ENCODE measurements around the gene VTN.
"Not testable (repeated sequence)": the region's sequence is repeated elsewhere in the genome, so short reads cannot be mapped to it uniquely, and the experiment has no call there.

VTN gene

GRCh38 chr17:28344435-28344901 lies 25.6 kb downstream of the VTN start:
- Histone ChIP-seq H3K9ac (ENCODE audit: low read depth in 1 of 2, low read length in 2 of 2) (no peak overlapping the region), H3K9me3 (ENCODE audit: control insufficient read depth in 2 of 2, low read length in 2 of 2) (no peaks in the 10 kb centered on the region), H3K4me3 (ENCODE audit: low read length in 2 of 2) (no peak overlapping the region), H3K27me3 (ENCODE audit: control insufficient read depth in 2 of 2, insufficient read depth in 2 of 2, low read length in 2 of 2) (no peaks in the 10 kb centered on the region), H3K36me3 (ENCODE audit: control insufficient read depth in 2 of 2, insufficient read depth in 2 of 2, low read length in 2 of 2) (peaks cover 73 to 92% of the 10 kb centered on the region in 2 donors), H3K4me1 (ENCODE audit: control insufficient read depth in 2 of 2, insufficient read depth in 2 of 2, low read length in 2 of 2) (no peaks in the 10 kb centered on the region), H3K27ac (ENCODE audit: low read depth in 2 of 2, low read length in 2 of 2) (no peak overlapping the region)

GRCh38 chr17:28344011-28344410 lies 26.1 kb downstream of the VTN start:
- H3K36me3 ChIP-seq (ENCODE audit: control insufficient read depth in 2 of 2, insufficient read depth in 2 of 2, low read length in 2 of 2) = peaks cover 71 to 89% of the 10 kb centered on the region in 2 donors
- no peak overlapping the region for H3K4me3 ChIP-seq (ENCODE audit: low read length in 2 of 2)

GRCh38 chr17:28343491-28343932 lies 26.6 kb downstream of the VTN start:
- Histone ChIP-seq H3K9me3 (ENCODE audit: control insufficient read depth in 2 of 2, low read length in 2 of 2) (no peaks in the 10 kb centered on the region), H3K9ac (ENCODE audit: low read depth in 1 of 2, low read length in 2 of 2) (no peak overlapping the region), H3K36me3 (ENCODE audit: control insufficient read depth in 2 of 2, insufficient read depth in 2 of 2, low read length in 2 of 2) (peaks cover 69 to 84% of the 10 kb centered on the region in 2 donors), H3K27ac (ENCODE audit: low read depth in 2 of 2, low read length in 2 of 2) (no peak overlapping the region), H3K4me1 (ENCODE audit: control insufficient read depth in 2 of 2, insufficient read depth in 2 of 2, low read length in 2 of 2) (no peaks in the 10 kb centered on the region), H3K27me3 (ENCODE audit: control insufficient read depth in 2 of 2, insufficient read depth in 2 of 2, low read length in 2 of 2) (no peaks in the 10 kb centered on the region), H3K4me3 (ENCODE audit: low read length in 2 of 2) (no peak overlapping the region)

More at GRCh38 chr17:28344011-28344410, 26.1 kb downstream of the VTN start:
- Histone ChIP-seq H3K9ac (ENCODE audit: low read depth in 1 of 2, low read length in 2 of 2) (no peak overlapping the region), H3K4me1 (ENCODE audit: control insufficient read depth in 2 of 2, insufficient read depth in 2 of 2, low read length in 2 of 2) (no peaks in the 10 kb centered on the region), H3K27me3 (ENCODE audit: control insufficient read depth in 2 of 2, insufficient read depth in 2 of 2, low read length in 2 of 2) (no peaks in the 10 kb centered on the region), H3K27ac (ENCODE audit: low read depth in 2 of 2, low read length in 2 of 2) (no peak overlapping the region), H3K9me3 (ENCODE audit: control insufficient read depth in 2 of 2, low read length in 2 of 2) (no peaks in the 10 kb centered on the region)

- Histone ChIP-seq H3K36me3 (ENCODE audit: control insufficient read depth in 2 of 2, insufficient read depth in 2 of 2, low read length in 2 of 2) (peaks cover 61 to 72% of the 10 kb centered on the region in 2 donors), H3K27ac (ENCODE audit: low read depth in 2 of 2, low read length in 2 of 2) (no peak overlapping the region), H3K9me3 (ENCODE audit: control insufficient read depth in 2 of 2, low read length in 2 of 2) (no peaks in the 10 kb centered on the region), H3K9ac (ENCODE audit: low read depth in 1 of 2, low read length in 2 of 2) (no peak overlapping the region), H3K27me3 (ENCODE audit: control insufficient read depth in 2 of 2, insufficient read depth in 2 of 2, low read length in 2 of 2) (no peaks in the 10 kb centered on the region), H3K4me1 (ENCODE audit: control insufficient read depth in 2 of 2, insufficient read depth in 2 of 2, low read length in 2 of 2) (no peaks in the 10 kb centered on the region), H3K4me3 (ENCODE audit: low read length in 2 of 2) (no peak overlapping the region)
Observed at GRCh38 chr17:28342313-28342712, 27.8 kb downstream of the VTN start.

- Histone ChIP-seq H3K9ac (ENCODE audit: low read depth in 1 of 2, low read length in 2 of 2) (no peak overlapping the region), H3K4me1 (ENCODE audit: control insufficient read depth in 2 of 2, insufficient read depth in 2 of 2, low read length in 2 of 2) (peaks cover 5 to 7% of the 10 kb centered on the region in 2 donors), H3K27ac (ENCODE audit: low read depth in 2 of 2, low read length in 2 of 2) (no peak overlapping the region), H3K4me3 (ENCODE audit: low read length in 2 of 2) (no peak overlapping the region), H3K36me3 (ENCODE audit: control insufficient read depth in 2 of 2, insufficient read depth in 2 of 2, low read length in 2 of 2) (peaks cover 54 to 65% of the 10 kb centered on the region in 2 donors), H3K27me3 (ENCODE audit: control insufficient read depth in 2 of 2, insufficient read depth in 2 of 2, low read length in 2 of 2) (no peaks in the 10 kb centered on the region), H3K9me3 (ENCODE audit: control insufficient read depth in 2 of 2, low read length in 2 of 2) (no peaks in the 10 kb centered on the region)
Observed at GRCh38 chr17:28341516-28341915, 28.6 kb downstream of the VTN start.

- Histone ChIP-seq H3K4me1 (ENCODE audit: control insufficient read depth in 2 of 2, insufficient read depth in 2 of 2, low read length in 2 of 2) (peaks cover 10 to 12% of the 10 kb centered on the region in 2 donors), H3K27ac (ENCODE audit: low read depth in 2 of 2, low read length in 2 of 2) (no peak overlapping the region), H3K36me3 (ENCODE audit: control insufficient read depth in 2 of 2, insufficient read depth in 2 of 2, low read length in 2 of 2) (peaks cover 44 to 54% of the 10 kb centered on the region in 2 donors)
Observed at GRCh38 chr17:28340374-28340773, 29.7 kb downstream of the VTN start.

GRCh38 chr17:28339431-28339830 lies 30.7 kb downstream of the VTN start:
- H3K4me1 ChIP-seq (ENCODE audit: control insufficient read depth in 2 of 2, insufficient read depth in 2 of 2, low read length in 2 of 2) = peaks cover 14 to 17% of the 10 kb centered on the region in 2 donors
- no peak overlapping the region for H3K27ac ChIP-seq (ENCODE audit: low read depth in 2 of 2, low read length in 2 of 2)
- no peaks in the 10 kb centered on the region for H3K27me3 ChIP-seq (ENCODE audit: control insufficient read depth in 2 of 2, insufficient read depth in 2 of 2, low read length in 2 of 2)
- H3K4me3 ChIP-seq (ENCODE audit: low read length in 2 of 2) = no peak overlapping the region
- H3K36me3 ChIP-seq (ENCODE audit: control insufficient read depth in 2 of 2, insufficient read depth in 2 of 2, low read length in 2 of 2) = peaks cover 38 to 46% of the 10 kb centered on the region in 2 donors
- H3K9ac ChIP-seq (ENCODE audit: low read depth in 1 of 2, low read length in 2 of 2) = no peak overlapping the region
- H3K9me3 ChIP-seq (ENCODE audit: control insufficient read depth in 2 of 2, low read length in 2 of 2) = no peaks in the 10 kb centered on the region

More at GRCh38 chr17:28340374-28340773, 29.7 kb downstream of the VTN start:
- Histone ChIP-seq H3K4me3 (ENCODE audit: low read length in 2 of 2) (no peak overlapping the region), H3K9me3 (ENCODE audit: control insufficient read depth in 2 of 2, low read length in 2 of 2) (no peaks in the 10 kb centered on the region), H3K9ac (ENCODE audit: low read depth in 1 of 2, low read length in 2 of 2) (no peak overlapping the region), H3K27me3 (ENCODE audit: control insufficient read depth in 2 of 2, insufficient read depth in 2 of 2, low read length in 2 of 2) (no peaks in the 10 kb centered on the region)

- not testable (repeated sequence) for H3K9ac ChIP-seq (ENCODE audit: low read depth in 1 of 2, low read length in 2 of 2); H3K27me3 ChIP-seq (ENCODE audit: control insufficient read depth in 2 of 2, insufficient read depth in 2 of 2, low read length in 2 of 2); H3K27ac ChIP-seq (ENCODE audit: low read depth in 2 of 2, low read length in 2 of 2); H3K4me3 ChIP-seq (ENCODE audit: low read length in 2 of 2); H3K9me3 ChIP-seq (ENCODE audit: control insufficient read depth in 2 of 2, low read length in 2 of 2)
- Histone ChIP-seq H3K4me1 (ENCODE audit: control insufficient read depth in 2 of 2, insufficient read depth in 2 of 2, low read length in 2 of 2) (peaks cover 19 to 20% of the 10 kb centered on the region in 2 donors), H3K36me3 (ENCODE audit: control insufficient read depth in 2 of 2, insufficient read depth in 2 of 2, low read length in 2 of 2) (peaks cover 31 to 39% of the 10 kb centered on the region in 2 donors)
Observed at GRCh38 chr17:28338769-28339212, 31.3 kb downstream of the VTN start.

- peaks cover 19 to 20% of the 10 kb centered on the region in 2 donors for H3K4me1 ChIP-seq (ENCODE audit: control insufficient read depth in 2 of 2, insufficient read depth in 2 of 2, low read length in 2 of 2)
Observed at GRCh38 chr17:28338056-28338768, 31.9 kb downstream of the VTN start.

GRCh38 chr17:28335959-28336871 lies 33.9 kb downstream of the VTN start:
- Histone ChIP-seq H3K27me3 (ENCODE audit: control insufficient read depth in 2 of 2, insufficient read depth in 2 of 2, low read length in 2 of 2) (no peaks in the 10 kb centered on the region), H3K4me3 (ENCODE audit: low read length in 2 of 2) (peak overlapping the region; percentile 82 to 89), H3K36me3 (ENCODE audit: control insufficient read depth in 2 of 2, insufficient read depth in 2 of 2, low read length in 2 of 2) (peaks cover 22 to 24% of the 10 kb centered on the region in 2 donors), H3K9me3 (ENCODE audit: control insufficient read depth in 2 of 2, low read length in 2 of 2) (no peaks in the 10 kb centered on the region), H3K27ac (ENCODE audit: low read depth in 2 of 2, low read length in 2 of 2) (peak overlapping the region; percentile 89 to 93), H3K9ac (ENCODE audit: low read depth in 1 of 2, low read length in 2 of 2) (peak overlapping the region; percentile 76 to 78), H3K4me1 (ENCODE audit: control insufficient read depth in 2 of 2, insufficient read depth in 2 of 2, low read length in 2 of 2) (peaks cover 19 to 20% of the 10 kb centered on the region in 2 donors)

More at GRCh38 chr17:28338056-28338768, 31.9 kb downstream of the VTN start:
- no peaks in the 10 kb centered on the region for H3K9me3 ChIP-seq (ENCODE audit: control insufficient read depth in 2 of 2, low read length in 2 of 2)
- no peaks in the 10 kb centered on the region for H3K27me3 ChIP-seq (ENCODE audit: control insufficient read depth in 2 of 2, insufficient read depth in 2 of 2, low read length in 2 of 2)
- H3K9ac ChIP-seq (ENCODE audit: low read depth in 1 of 2, low read length in 2 of 2) = no peak overlapping the region
- H3K4me3 ChIP-seq (ENCODE audit: low read length in 2 of 2) = no peak overlapping the region
- H3K27ac ChIP-seq (ENCODE audit: low read depth in 2 of 2, low read length in 2 of 2) = no peak overlapping the region
- H3K36me3 ChIP-seq (ENCODE audit: control insufficient read depth in 2 of 2, insufficient read depth in 2 of 2, low read length in 2 of 2) = peaks cover 28 to 34% of the 10 kb centered on the region in 2 donors
